GM12878 (cell line): ENCODE measurements around the gene RPL10. TPM values are rescaled to one million over a fixed set of nuclear protein-coding genes. Genes with fewer than 3 reads are reported as not detected.

ENCODE experiments used
- ATAC-seq: fragments of 200-7000 bp; cut with Tn5 transposase; 3 replicates; pipeline ENCODE4 v1.9.1; 2020; ENCODE audit warnings: mild to moderate bottlenecking, moderate library complexity
- BruUV-seq: library from RNA; stranded (reverse); fragments of 400-500 nt; replicated peaks from 2 replicates; lab custom pipeline; 2021; lab: Mats Ljungman, UMichigan
- CTCF ChIA-PET: fragments of 300-600 bp; sonication (Branson Sonifier 250); formaldehyde crosslinking; extraction: SDS; loops from one replicate; lab custom pipeline; 2021; ENCODE audit warnings: inconsistent platforms; lab: Yijun Ruan, JAX
- POLR2A ChIA-PET: fragments of 350-600 bp; formaldehyde crosslinking; extraction: SDS; loops from one replicate; lab custom pipeline; 2021; ENCODE audit warnings: inconsistent platforms; lab: Charles Lee
- RAD21 ChIA-PET: fragments of 300-600 bp; sonication (Branson Sonifier 250); formaldehyde crosslinking; loops from one replicate; lab custom pipeline; 2023; ENCODE audit warnings: antibody characterized with exemption; ENCODE audit not compliant: unreplicated experiment; lab: Charles Lee
- SMC1A ChIA-PET: fragments of 300-600 bp; sonication (Branson Sonifier 250); formaldehyde crosslinking; loops from one replicate; lab custom pipeline; 2023; ENCODE audit not compliant: unreplicated experiment, uncharacterized antibody; lab: Charles Lee
- DNase-seq: peaks from one replicate; pipeline ENCODE4 v3.0.0-alpha.2; 2011; ENCODE audit warnings: low read depth, low spot score
- FAIRE-seq: peaks from 3 replicates; lab custom pipeline; 2011; peaks lifted over from hg19 to GRCh38; lab: Jason Lieb, UNC
- H2AFZ ChIP-seq: 2 replicates; pipeline ENCODE4 v1.6.0; 2011; ENCODE audit warnings: low read depth, low read length, control low read depth; ENCODE audit not compliant: control insufficient read depth
- H3K27ac ChIP-seq: 2 replicates; pipeline ENCODE4 v1.5.1; 2011; ENCODE audit warnings: control low read depth; ENCODE audit not compliant: control insufficient read depth, insufficient read depth
- H3K27me3 ChIP-seq, 2 experiments: replicated peaks in 1 of 2; 2 replicates each; pipeline versions ENCODE4 v1.6.0 to v1.6.1; 2011; ENCODE audit warnings: low read length in 1 of 2; ENCODE audit not compliant: control insufficient read depth in 2 of 2, insufficient read depth in 2 of 2
- H3K36me3 ChIP-seq, 2 experiments: 2 replicates each; pipeline ENCODE4 v1.5.1; 2011; ENCODE audit warnings: low read length in 1 of 2; ENCODE audit not compliant: control insufficient read depth in 2 of 2, insufficient read depth in 2 of 2
- H3K4me1 ChIP-seq: 2 replicates; pipeline ENCODE4 v1.6.1; 2011; ENCODE audit warnings: mild to moderate bottlenecking, low read length, moderate library complexity, mixed read lengths; ENCODE audit not compliant: control insufficient read depth, insufficient read depth
- H3K4me2 ChIP-seq: 2 replicates; pipeline ENCODE4 v1.6.0; 2011; ENCODE audit warnings: control low read depth; ENCODE audit not compliant: control insufficient read depth, insufficient read depth
- H3K4me3 ChIP-seq: fragments of 200-600 bp; sonication (generic); 2 replicates; pipeline ENCODE4 v1.5.1; 2016
- H3K79me2 ChIP-seq: 2 replicates; pipeline ENCODE4 v1.6.0; 2011; ENCODE audit warnings: low read length; ENCODE audit not compliant: control insufficient read depth, insufficient read depth
- H3K9ac ChIP-seq: 2 replicates; pipeline ENCODE4 v1.8.0; 2011; ENCODE audit warnings: low read length, control low read depth, mixed read lengths; ENCODE audit not compliant: control insufficient read depth, insufficient read depth
- H3K9me3 ChIP-seq: replicated peaks from 3 replicates; pipeline ENCODE4 v1.5.1; 2011; ENCODE audit warnings: mild to moderate bottlenecking, low read length; ENCODE audit not compliant: control insufficient read depth, insufficient read depth
- H4K20me1 ChIP-seq: 2 replicates; pipeline ENCODE4 v1.6.0; 2011; ENCODE audit not compliant: control insufficient read depth, insufficient read depth
- CEBPB ChIP-seq, 2 experiments: fragments of 150-350 bp in 1 of 2; IDR thresholded peaks; 2 replicates each; pipeline ENCODE4 v1.6.1; 2012 to 2014; ENCODE audit warnings: low read depth in 2 of 2, low read length in 2 of 2, borderline replicate concordance in 1 of 2, inconsistent platforms in 1 of 2
- CHD4 ChIP-seq: fragments of 200-600 bp; sonication (generic); IDR thresholded peaks from 2 replicates; pipeline ENCODE4 v1.6.1; 2016; ENCODE audit warnings: mild to moderate bottlenecking
- CREB1 ChIP-seq: IDR thresholded peaks from 2 replicates; pipeline ENCODE4 v1.6.1; 2012; ENCODE audit warnings: low read depth, mild to moderate bottlenecking, inconsistent platforms
- LARP7 ChIP-seq: fragments of 450-650 bp; IDR thresholded peaks from 2 replicates; pipeline ENCODE4 v1.6.1; 2017; ENCODE audit warnings: mild to moderate bottlenecking
- NR2F1 ChIP-seq: fragments of 450-650 bp; conservative IDR thresholded peaks from 2 replicates; pipeline ENCODE4 v1.6.1; 2017; ENCODE audit warnings: mild to moderate bottlenecking
- SIX5 ChIP-seq: IDR thresholded peaks from 2 replicates; pipeline ENCODE4 v1.6.1; 2011; ENCODE audit warnings: mild to moderate bottlenecking, low read depth, low read length, moderate library complexity; ENCODE audit not compliant: severe bottlenecking
- SMAD5 ChIP-seq: IDR thresholded peaks from 2 replicates; pipeline ENCODE4 v1.6.1; 2016; ENCODE audit warnings: antibody characterized with exemption, low read depth
- SMARCA5 ChIP-seq: fragments of 450-650 bp; IDR thresholded peaks from 2 replicates; pipeline ENCODE4 v1.6.1; 2017; ENCODE audit warnings: mild to moderate bottlenecking
- TCF12 ChIP-seq: IDR thresholded peaks from 2 replicates; pipeline ENCODE4 v1.6.1; 2011; ENCODE audit warnings: low read depth, mild to moderate bottlenecking, low read length
- ZNF384 ChIP-seq: IDR thresholded peaks from 2 replicates; pipeline ENCODE4 v1.6.1; 2012; ENCODE audit warnings: low read depth, mild to moderate bottlenecking, low read length, improper control_type of control experiment, borderline replicate concordance
- WGBS: methylation state at CpG from one replicate; pipeline ENCODE4 v1.1.6; 2016; ENCODE audit warnings: low lambda C conversion rate; ENCODE audit not compliant: insufficient replicate concordance, insufficient coverage; ENCODE audit errors: missing lambda C conversion rate; 5-methylcytosine and 5-hydroxymethylcytosine counted together
- in situ Hi-C: fragments of 300-500 bp; cut with MboI; formaldehyde crosslinking; loops from 9 replicates; pipeline ENCODE4 v1.14.3; 2018; ENCODE audit warnings: mixed read lengths
- intact Hi-C: fragments of 100-400 bp; cut with micrococcal nuclease; formaldehyde crosslinking; loops from one replicate; pipeline ENCODE4 v1.14.2; 2022; ENCODE audit not compliant: unreplicated experiment
- polyA plus RNA-seq, 11 experiments: library from polyadenylated mRNA; depleted of rRNA in 4 of 11; unstranded in 6 of 11; stranded (reverse) in 5 of 11; fragments of >200 nt; fragmentation: Nextera tagmentation in 4 of 11; fragmentation: Illumina TruSeq in 1 of 11; extraction: Ambion mirVana in 4 of 11; extraction: Trizol in 1 of 11; gene quantifications; 1 replicate in 1 of 11; 2 replicates in 10 of 11; pipeline versions ENCODE4 v1.2.1 to v1.2.3, GENCODE V29; 2011 to 2016; ENCODE audit warnings: inconsistent platforms in 2 of 11, missing spikeins in 2 of 11, low read depth in 1 of 11
- total RNA-seq, 4 experiments: library from RNA; depleted of rRNA in 3 of 4; stranded (reverse); fragments of >200 nt in 3 of 4; fragmentation: Illumina TruSeq in 1 of 4; extraction: Trizol in 1 of 4; gene quantifications; 2 replicates each; pipeline versions ENCODE4 v1.2.1 to v1.2.3, GENCODE V29; 2013 to 2021
- TF ChIP-seq, protein P1 (sequence below): fragments of 450-650 bp; IDR thresholded peaks from 2 replicates; pipeline ENCODE4 v1.6.1; 2017; ENCODE audit warnings: low read depth, mild to moderate bottlenecking, moderate library complexity
- TF ChIP-seq, protein P2 (sequence below): fragments of 450-650 bp; IDR thresholded peaks from 2 replicates; pipeline ENCODE4 v1.6.1; 2016; ENCODE audit warnings: mild to moderate bottlenecking, moderate library complexity, borderline replicate concordance
- TF ChIP-seq, protein P3 (sequence below): IDR thresholded peaks from 2 replicates; pipeline ENCODE4 v1.6.1; 2012; ENCODE audit warnings: improper control_type of control experiment, low read depth, low read length; ENCODE audit not compliant: insufficient replicate concordance

The RPL10 gene
- total and polyA plus RNA-seq, 10 of the 15 experiments (the other 5 are each of a cell fraction or from before 2014, with no cell fraction given) = 1,938 to 7,222 (median 4,494) TPM

DNA sequence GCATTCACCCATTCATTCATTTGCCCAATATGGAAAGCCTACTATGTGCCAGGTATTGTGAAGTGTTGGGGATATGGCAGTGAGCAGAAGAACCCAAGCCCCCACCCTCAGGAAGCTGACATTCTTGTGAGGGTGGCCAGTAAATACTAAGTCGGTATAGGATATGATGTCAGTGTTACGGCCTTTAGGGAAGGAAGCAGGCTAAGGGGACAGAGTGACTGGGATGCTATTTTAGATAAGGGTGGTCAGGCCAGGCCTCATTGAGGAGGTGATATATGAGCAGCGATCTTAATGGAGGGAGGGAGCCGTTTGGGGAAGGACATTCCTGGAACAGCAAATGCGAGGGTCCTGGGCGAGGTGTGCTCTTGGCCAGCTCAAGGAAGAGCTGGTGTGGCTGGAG, 32.3 kb downstream of the RPL10 start:
- intact Hi-C loops (no loop called here), in situ Hi-C loops (no loop called here)
- H3K9ac ChIP-seq = no peak overlapping the region
- CTCF ChIA-PET = no interaction called here
- ATAC-seq = no peak
- H2AFZ ChIP-seq = no peak overlapping the region
- H3K9me3 ChIP-seq = no peaks in the 10 kb centered on the region; the same call in 2 of the 3 replicates
- WGBS = 73% methylated on average over 6 of the region's 6 CpGs
- no peak overlapping the region for H3K4me2 ChIP-seq
- no peaks in the 10 kb centered on the region for H4K20me1 ChIP-seq
- H3K4me3 ChIP-seq = no peak overlapping the region
- BruUV-seq = no TSS peak
- POLR2A ChIA-PET = interaction anchor here (1.0 to 4.1 kb wide), 3 partner anchors 19 to 97 kb away, joined by 3 to 32 read pairs (median 5); partner anchors contain the start of gene TAFAZZIN
- no peaks in the 10 kb centered on the region for H3K27me3 ChIP-seq
- RAD21 ChIA-PET = no interaction called here
- peaks cover 0 to 2% of the 10 kb centered on the region in 2 experiments; a peak in 1 of 4 replicates for H3K36me3 ChIP-seq
- no peaks in the 10 kb centered on the region for H3K4me1 ChIP-seq
- no peak for DNase-seq
- FAIRE-seq = no peak
- SMC1A ChIA-PET = no interaction called here
- peaks cover 12% of the 10 kb centered on the region for H3K79me2 ChIP-seq
- H3K27ac ChIP-seq = no peak overlapping the region
- TF ChIP-seq LARP7 (no peak), ZNF384 (no peak), SIX5 (no peak), CHD4 (no peak), SMARCA5 (no peak), NR2F1 (no peak), CEBPB (IDR thresholded peaks at IDR 0.05; ENCODE audit: borderline replicate concordance in 1 of 2, low read depth in 2 of 2, low read length in 2 of 2) (no peak), SMAD5 (no peak), CREB1 (no peak), TCF12 (no peak)
- TF ChIP-seq, protein P1, sequence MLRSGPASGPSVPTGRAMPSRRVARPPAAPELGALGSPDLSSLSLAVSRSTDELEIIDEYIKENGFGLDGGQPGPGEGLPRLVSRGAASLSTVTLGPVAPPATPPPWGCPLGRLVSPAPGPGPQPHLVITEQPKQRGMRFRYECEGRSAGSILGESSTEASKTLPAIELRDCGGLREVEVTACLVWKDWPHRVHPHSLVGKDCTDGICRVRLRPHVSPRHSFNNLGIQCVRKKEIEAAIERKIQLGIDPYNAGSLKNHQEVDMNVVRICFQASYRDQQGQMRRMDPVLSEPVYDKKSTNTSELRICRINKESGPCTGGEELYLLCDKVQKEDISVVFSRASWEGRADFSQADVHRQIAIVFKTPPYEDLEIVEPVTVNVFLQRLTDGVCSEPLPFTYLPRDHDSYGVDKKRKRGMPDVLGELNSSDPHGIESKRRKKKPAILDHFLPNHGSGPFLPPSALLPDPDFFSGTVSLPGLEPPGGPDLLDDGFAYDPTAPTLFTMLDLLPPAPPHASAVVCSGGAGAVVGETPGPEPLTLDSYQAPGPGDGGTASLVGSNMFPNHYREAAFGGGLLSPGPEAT = no peak
- TF ChIP-seq, protein P2, sequence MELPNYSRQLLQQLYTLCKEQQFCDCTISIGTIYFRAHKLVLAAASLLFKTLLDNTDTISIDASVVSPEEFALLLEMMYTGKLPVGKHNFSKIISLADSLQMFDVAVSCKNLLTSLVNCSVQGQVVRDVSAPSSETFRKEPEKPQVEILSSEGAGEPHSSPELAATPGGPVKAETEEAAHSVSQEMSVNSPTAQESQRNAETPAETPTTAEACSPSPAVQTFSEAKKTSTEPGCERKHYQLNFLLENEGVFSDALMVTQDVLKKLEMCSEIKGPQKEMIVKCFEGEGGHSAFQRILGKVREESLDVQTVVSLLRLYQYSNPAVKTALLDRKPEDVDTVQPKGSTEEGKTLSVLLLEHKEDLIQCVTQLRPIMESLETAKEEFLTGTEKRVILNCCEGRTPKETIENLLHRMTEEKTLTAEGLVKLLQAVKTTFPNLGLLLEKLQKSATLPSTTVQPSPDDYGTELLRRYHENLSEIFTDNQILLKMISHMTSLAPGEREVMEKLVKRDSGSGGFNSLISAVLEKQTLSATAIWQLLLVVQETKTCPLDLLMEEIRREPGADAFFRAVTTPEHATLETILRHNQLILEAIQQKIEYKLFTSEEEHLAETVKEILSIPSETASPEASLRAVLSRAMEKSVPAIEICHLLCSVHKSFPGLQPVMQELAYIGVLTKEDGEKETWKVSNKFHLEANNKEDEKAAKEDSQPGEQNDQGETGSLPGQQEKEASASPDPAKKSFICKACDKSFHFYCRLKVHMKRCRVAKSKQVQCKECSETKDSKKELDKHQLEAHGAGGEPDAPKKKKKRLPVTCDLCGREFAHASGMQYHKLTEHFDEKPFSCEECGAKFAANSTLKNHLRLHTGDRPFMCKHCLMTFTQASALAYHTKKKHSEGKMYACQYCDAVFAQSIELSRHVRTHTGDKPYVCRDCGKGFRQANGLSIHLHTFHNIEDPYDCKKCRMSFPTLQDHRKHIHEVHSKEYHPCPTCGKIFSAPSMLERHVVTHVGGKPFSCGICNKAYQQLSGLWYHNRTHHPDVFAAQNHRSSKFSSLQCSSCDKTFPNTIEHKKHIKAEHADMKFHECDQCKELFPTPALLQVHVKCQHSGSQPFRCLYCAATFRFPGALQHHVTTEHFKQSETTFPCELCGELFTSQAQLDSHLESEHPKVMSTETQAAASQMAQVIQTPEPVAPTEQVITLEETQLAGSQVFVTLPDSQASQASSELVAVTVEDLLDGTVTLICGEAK = no peak
- TF ChIP-seq, protein P3, sequence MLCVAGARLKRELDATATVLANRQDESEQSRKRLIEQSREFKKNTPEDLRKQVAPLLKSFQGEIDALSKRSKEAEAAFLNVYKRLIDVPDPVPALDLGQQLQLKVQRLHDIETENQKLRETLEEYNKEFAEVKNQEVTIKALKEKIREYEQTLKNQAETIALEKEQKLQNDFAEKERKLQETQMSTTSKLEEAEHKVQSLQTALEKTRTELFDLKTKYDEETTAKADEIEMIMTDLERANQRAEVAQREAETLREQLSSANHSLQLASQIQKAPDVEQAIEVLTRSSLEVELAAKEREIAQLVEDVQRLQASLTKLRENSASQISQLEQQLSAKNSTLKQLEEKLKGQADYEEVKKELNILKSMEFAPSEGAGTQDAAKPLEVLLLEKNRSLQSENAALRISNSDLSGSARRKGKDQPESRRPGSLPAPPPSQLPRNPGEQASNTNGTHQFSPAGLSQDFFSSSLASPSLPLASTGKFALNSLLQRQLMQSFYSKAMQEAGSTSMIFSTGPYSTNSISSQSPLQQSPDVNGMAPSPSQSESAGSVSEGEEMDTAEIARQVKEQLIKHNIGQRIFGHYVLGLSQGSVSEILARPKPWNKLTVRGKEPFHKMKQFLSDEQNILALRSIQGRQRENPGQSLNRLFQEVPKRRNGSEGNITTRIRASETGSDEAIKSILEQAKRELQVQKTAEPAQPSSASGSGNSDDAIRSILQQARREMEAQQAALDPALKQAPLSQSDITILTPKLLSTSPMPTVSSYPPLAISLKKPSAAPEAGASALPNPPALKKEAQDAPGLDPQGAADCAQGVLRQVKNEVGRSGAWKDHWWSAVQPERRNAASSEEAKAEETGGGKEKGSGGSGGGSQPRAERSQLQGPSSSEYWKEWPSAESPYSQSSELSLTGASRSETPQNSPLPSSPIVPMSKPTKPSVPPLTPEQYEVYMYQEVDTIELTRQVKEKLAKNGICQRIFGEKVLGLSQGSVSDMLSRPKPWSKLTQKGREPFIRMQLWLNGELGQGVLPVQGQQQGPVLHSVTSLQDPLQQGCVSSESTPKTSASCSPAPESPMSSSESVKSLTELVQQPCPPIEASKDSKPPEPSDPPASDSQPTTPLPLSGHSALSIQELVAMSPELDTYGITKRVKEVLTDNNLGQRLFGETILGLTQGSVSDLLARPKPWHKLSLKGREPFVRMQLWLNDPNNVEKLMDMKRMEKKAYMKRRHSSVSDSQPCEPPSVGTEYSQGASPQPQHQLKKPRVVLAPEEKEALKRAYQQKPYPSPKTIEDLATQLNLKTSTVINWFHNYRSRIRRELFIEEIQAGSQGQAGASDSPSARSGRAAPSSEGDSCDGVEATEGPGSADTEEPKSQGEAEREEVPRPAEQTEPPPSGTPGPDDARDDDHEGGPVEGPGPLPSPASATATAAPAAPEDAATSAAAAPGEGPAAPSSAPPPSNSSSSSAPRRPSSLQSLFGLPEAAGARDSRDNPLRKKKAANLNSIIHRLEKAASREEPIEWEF = no peak
